Fibroblast of villous mesenchyme (primary cell): ENCODE measurements around the gene LSM10. TPM values are rescaled to one million over a fixed set of nuclear protein-coding genes. Genes with fewer than 3 reads are reported as not detected.

ENCODE experiments used
- DNase-seq: peaks from one replicate; pipeline ENCODE4 v3.0.0-alpha.2; 2010; ENCODE audit warnings: low read depth
- H3K4me3 ChIP-seq: 2 replicates; pipeline ENCODE4 v1.5.1; 2011; ENCODE audit warnings: low read depth, mild to moderate bottlenecking, low read length
- total RNA-seq: library from RNA; depleted of rRNA; stranded (reverse); fragments of >200 nt; gene quantifications from 2 replicates; pipeline ENCODE4 v1.2.3, GENCODE V29; 2012
- TF ChIP-seq, protein P1 (sequence below): IDR thresholded peaks from 2 replicates; pipeline ENCODE4 v1.5.1; 2012; ENCODE audit warnings: low read depth, mild to moderate bottlenecking, low read length; ENCODE audit not compliant: insufficient read depth

The LSM10 gene
- total RNA-seq, 1 donor, result 6.9 TPM

DNA sequence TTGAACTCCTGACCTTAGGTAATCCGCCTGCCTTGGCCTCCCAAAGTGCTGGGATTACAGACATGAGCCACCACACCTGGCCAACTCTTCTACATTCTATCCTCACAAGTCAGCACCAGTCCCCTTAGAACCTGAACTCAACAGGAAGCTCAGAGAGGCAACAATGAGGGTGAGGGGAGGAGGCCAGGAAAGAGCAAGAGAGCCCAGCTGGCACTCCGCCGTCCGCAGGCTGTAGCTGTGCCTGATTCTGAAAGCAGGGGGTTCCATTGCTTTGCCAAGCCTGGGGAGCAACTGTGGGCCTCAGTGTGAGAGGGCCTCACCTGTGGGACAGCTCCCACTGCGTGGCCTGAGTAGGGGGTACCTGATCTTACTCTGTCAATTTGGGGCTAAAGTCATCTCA, 30.6 kb downstream of the LSM10 start:
- TF ChIP-seq, protein P1, sequence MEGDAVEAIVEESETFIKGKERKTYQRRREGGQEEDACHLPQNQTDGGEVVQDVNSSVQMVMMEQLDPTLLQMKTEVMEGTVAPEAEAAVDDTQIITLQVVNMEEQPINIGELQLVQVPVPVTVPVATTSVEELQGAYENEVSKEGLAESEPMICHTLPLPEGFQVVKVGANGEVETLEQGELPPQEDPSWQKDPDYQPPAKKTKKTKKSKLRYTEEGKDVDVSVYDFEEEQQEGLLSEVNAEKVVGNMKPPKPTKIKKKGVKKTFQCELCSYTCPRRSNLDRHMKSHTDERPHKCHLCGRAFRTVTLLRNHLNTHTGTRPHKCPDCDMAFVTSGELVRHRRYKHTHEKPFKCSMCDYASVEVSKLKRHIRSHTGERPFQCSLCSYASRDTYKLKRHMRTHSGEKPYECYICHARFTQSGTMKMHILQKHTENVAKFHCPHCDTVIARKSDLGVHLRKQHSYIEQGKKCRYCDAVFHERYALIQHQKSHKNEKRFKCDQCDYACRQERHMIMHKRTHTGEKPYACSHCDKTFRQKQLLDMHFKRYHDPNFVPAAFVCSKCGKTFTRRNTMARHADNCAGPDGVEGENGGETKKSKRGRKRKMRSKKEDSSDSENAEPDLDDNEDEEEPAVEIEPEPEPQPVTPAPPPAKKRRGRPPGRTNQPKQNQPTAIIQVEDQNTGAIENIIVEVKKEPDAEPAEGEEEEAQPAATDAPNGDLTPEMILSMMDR, result no peak
- DNase-seq, result no peak
- no peak overlapping the region for H3K4me3 ChIP-seq

DNA sequence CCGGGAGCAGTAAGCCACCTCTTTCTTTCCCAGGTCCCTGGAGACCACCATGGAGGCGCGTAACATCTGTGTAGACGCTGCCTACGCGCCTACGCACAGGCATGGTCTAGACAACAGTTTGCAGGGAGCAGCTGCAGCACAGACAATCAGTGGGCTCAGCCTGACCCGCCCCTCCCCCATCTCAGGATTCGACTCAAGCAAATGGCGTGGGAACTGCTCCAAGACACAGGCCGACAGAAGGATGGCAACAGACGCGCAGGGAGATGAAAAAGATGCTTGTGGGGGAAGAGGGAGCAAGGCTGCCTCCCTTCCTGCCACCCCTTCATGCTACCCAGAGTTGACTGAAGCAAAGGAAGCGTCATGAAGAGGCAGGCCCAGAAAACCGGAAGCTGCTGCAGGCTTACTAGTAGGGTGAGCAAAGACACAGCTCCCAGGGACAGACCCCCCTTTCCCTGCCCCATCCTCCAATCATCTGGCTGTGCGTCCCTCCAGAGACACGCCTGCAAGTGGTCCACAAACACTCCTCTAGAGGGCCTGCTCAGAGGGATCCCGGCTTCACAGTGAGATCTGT, 31.5 kb downstream of the LSM10 start:
- H3K4me3 ChIP-seq, result no peak overlapping the region
- TF ChIP-seq, protein P1, result peak; percentile 8
- DNase-seq, result peak; percentile 76

DNA sequence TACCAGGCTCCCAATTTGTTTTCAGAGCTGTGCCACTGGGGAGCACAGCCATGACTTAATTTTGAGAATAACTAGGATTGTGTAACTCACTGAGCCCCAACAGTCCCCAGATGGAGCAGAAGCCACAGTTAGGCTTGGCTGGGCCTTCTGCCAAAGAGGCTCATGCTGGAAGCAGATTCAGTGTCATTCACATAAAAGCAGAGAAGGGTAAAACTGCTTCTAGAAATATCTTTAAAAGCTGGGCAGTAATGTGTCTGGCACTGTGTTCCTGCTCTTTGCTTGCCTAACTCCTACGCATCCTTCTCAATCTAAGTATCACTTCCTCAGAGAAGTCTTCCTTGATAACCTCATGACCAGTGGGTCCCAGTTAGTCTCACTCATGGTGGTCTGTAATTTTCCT, 32.3 kb downstream of the LSM10 start:
- no peak overlapping the region for H3K4me3 ChIP-seq
- peak; percentile 92 for DNase-seq
- TF ChIP-seq, protein P1, result no peak

DNA sequence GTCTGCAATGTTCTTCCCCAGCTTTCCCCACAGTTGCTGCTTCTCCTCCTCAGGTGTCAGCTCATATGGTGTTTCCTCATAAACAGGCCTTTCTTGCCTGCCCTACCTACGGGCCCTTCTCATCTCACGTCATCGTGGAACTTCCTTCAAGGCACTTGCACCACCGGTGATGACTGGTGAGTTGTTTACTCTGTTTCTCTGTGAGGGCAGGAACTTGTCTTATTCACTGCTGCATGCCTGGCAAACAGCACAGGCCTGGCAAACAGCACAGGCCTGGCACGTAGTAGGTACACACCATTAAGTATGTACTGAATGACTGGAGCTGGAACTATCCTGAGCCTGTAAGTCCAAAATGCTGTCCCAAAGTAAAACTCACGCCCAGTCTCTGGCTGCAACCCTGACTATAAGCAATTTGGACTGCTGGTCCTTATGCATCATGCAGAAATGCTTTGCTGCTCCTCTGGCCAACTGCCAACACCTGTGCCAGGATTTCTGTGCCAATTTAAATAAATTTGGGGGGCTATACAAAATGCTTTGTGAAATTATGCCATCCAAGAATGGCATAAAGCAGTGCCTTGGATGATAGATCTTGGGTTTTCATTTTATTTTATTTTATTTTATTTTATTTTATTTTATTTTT, 37.7 kb downstream of the LSM10 start:
- H3K4me3 ChIP-seq, result no peak overlapping the region
- no peak for DNase-seq
- TF ChIP-seq, protein P1, result no peak

DNA sequence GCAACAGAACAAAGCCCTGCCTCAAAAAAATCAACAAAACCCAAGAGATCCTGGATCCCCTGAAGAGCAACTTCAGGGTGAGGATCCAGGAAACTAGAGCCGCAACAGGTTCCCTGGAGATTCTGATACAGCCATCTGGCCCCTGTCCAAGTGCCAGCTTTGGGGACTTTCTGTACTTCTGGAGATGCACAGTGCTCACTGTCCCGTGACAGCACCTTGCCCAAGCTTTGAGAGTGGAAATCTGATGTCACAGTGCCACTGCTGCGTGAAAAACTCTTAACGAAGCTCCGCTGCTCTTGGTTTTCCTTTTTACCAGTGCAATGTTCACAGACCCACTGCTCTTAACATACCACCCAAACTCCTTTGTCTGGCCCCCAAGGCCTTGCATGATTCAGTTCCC, 38.3 kb downstream of the LSM10 start:
- DNase-seq, result no peak
- H3K4me3 ChIP-seq, result no peak overlapping the region
- TF ChIP-seq, protein P1, result no peak

DNA sequence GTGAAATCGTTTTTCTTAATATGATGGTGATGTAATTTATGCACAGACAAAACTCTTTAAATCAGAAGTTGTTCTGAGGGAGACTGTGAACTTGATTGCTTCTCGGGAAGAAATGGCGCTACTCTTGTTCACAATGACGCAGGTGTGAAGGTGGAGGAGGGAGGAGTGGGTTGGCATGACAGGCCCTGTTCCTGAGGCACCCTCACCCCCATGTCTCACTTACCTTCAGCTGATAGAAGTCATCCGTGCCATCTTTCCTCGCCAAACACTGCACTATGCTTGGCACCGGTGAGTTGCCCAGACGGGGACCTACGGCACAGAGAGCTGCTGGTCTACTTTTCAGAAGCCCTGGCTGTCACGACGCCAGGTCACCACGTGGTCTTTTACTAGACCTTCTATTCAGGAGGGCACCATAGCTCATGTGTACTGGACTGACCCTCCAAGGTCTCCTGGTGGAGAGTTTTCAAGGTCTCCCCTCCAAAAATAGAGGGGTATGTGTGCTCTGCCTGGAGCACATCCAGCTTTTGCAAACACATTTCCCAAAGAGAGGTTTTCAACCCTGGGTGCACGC, 39.1 kb downstream of the LSM10 start:
- TF ChIP-seq, protein P1, result no peak
- no peak for DNase-seq
- no peak overlapping the region for H3K4me3 ChIP-seq
